HG03378 (cell line): ENCODE data around the gene TIMM29.

Experiments used
- ATAC-seq: cut with Tn5 transposase; IDR thresholded peaks from one replicate; pipeline ENCODE4 v1.9.1; 2021; ENCODE audit warnings: mild to moderate bottlenecking, moderate library complexity; ENCODE audit not compliant: unreplicated experiment

Gene TIMM29

DNA sequence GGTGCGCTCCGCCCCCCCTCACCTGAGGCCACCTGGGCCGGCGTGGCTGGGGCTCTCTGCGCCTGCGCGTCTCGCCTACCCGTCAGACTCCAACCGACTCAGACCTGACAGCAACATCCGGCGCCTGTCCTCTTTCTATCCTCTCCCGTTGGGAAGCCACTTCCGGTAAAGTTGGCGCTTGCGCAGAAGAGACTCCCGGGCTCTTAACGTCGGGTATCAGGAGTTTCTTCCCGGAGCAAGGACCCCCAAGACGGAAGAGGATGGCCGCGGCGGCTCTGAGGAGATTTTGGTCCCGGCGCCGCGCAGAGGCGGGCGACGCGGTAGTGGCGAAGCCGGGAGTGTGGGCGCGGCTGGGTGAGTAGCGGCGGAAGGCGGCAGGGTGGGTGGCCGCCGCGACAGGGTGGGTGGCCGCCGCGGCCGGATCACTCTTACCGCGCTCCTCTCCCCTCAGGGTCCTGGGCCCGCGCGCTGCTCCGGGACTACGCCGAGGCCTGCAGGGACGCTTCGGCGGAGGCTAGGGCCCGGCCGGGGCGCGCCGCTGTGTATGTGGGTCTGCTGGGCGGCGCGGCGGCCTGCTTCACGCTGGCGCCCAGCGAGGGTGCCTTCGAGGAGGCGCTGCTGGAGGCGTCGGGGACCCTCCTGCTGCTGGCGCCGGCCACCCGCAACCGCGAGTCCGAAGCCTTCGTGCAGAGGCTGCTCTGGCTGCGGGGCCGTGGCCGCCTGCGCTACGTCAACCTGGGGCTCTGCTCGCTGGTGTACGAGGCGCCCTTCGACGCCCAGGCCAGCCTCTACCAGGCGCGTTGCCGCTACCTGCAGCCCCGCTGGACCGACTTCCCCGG is at the start of gene TIMM29, which contains the start of gene YIPF2:
TIMM29 (plus strand) TSS at position 249 of the 839 bp plus-strand sequence; CDS start at position 261, 12 bp downstream.
YIPF2 (minus strand) TSS at position 77 of the 839 bp plus-strand sequence. CDS start 229 bp downstream, outside the sequence.
- peak; percentile 79 for ATAC-seq

DNA sequence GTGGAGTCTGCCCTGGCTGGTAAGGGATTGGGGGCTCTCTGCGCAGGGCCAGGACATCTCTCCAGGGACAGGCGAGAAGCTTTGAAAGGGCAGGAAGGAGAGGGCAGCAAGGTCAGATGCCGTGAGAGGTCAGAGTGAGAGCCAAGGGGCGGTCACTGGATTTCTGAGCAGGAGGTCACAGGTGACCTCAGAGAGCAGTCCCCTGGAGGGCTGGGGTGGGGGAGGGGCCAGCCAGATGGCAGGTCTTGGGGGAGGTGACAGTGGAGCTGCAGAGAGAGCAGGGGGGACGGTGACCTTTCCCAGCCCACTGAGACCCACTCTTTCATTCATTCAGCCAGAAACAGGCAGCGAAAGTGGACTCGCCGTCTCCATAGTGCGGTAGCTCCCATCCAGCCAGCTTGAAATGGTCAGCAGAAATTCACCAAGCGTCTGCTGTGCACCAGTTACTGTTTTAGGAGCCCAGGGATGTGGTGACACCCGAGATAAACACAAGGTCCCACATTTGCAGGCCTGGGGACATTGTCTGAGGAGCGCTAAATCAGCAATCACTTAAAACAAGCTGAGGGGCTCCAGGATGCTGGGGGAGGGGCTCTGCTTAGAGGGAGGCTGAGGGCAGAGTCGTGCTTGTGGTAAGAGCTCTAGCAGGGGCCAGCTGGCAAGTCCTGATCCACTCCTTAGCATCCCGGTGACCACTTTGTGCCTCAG is 47.1 kb upstream of the TIMM29 start:
- ATAC-seq = no peak

DNA sequence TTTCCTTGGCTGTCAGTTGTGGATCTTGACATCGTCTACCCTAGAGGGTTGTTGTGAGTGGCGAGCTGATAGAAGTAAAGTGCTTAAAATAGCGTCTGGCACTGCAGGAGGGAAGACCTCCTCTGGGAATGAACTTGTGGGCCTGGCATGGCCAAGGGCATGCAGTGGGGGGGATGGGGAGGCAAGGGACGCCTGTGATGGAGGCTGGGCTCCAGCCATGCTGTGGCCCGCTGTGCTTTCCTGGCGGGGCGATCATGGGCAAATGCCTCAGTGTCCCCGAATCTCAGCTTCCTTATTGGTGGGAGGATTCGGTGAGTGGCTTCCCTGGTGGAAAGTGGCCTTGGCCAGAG is 46.5 kb upstream of the TIMM29 start:
- no peak for ATAC-seq

DNA sequence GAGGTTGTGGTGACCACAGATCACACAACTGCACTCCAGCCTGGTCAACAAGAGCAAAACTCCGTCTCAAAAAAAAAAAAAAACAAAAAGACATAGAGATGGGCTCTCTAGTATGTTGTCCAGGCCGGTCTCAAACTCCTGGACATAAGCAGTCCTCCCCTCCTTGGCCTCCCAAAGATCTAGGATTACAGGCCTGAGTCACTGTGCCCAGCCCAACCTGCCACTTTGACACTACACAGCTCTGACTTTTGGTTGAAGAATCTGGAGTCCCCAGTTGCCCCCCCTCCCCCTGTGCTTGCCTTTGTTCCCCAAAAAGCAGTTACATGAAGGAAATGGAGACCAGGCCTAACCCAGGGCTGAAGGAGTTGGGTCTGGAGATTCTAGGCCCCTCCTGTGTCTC is 44.3 kb upstream of the TIMM29 start:
- no peak for ATAC-seq

DNA sequence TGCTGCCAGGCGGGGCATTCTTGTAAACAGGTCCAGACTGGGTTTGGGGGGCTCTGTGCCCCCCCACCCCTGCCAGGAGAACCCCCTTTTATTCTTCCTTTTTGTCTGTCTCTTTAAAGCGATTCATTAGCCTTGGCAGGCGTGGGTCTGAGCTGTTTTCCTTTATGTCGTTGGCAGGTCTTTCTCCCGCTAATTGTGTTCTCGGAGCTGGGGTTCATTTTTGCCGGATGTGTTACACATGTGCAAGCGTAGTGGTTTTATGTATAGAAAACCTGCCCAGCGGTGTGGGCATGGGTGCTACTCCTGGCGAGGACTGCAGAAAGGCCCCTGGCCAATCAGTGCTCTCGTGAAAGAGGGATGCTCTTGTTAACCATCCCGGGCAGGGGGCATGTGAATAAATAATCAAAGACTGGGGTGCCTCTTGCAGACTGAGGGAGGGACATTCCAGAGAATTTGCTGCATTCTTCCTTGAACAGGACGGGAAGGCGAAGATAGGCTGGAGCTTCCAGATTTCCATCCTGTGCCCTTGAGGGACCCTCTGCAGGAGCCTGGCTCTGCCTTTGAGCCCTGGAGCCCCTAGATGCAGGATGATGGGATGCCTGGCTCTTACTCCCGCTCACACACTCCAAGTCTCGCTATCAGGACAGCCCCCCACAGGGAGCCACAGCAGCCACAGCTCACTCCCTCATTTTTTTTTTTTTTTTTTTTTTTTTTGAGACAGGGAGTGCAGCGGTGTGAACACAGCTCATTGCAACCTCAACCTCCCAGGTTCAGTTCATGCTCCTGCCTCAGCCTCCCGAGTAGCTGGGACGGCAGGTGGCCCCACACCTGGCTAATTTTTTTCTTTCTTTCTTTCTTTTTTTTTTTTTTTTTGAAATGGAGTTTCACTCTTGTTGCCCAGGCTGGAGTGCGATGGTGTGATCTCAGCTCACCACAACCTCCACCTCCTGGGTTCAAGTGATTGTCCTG is 43.1 kb upstream of the TIMM29 start:
- no peak for ATAC-seq

DNA sequence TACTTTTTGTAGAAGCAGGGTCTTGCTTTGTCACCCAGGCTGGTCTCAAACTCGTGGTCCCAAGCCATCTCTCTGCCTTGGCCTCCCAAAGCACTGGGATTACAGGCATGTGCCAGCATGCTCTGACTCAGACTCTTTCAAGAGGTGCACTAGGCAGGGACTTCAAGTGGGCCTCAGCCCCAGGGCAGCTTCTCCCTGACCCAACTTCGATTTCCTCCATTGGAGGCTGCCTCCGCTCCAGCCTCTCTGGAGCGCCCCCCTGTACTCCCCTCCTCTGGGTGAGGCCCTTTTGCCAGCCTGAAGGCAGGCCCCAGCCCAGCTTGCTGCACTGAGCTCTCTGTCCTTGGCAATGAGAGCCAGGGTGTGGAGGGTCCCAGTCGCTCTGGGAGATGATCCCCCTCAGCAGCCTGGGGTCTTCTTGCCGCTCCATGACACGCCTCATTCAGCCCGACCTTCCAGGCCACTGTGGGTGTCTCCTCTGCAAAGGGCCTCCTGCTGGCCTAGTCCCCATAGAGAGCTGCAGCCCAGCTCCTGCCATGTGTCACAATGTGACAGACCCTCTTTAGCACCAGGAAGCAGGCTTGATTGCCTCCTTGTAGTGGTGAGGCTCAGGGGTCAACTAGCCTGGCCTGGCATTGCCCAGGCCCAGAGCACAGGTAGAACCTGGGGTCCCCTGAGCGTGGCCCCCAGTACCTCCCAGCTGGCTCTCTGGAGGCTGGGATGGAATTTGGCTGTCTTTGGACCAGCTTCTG is 40.8 kb upstream of the TIMM29 start:
- no peak for ATAC-seq

DNA sequence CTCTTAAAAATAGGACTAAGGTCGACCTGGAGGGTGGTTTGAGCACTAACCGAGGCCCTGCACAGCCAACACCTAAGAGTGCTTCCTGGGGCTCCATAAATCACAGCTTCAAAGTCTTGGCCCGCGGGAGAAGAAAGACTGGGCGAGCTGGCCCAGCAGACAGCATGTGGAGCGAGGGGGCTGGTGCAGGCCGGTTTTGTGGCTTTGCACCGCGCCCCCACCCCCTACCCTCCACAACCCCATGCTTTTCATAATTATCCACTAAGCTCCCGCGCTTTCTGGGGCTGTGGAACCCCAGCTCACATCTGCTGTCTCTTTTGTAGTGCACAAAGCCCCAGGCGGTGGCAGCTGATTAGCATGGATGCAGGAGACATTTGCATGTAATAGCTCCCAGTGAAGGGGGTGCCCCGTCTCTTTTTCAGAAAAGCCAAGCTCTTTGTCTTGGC is 40.2 kb upstream of the TIMM29 start:
- no peak for ATAC-seq

DNA sequence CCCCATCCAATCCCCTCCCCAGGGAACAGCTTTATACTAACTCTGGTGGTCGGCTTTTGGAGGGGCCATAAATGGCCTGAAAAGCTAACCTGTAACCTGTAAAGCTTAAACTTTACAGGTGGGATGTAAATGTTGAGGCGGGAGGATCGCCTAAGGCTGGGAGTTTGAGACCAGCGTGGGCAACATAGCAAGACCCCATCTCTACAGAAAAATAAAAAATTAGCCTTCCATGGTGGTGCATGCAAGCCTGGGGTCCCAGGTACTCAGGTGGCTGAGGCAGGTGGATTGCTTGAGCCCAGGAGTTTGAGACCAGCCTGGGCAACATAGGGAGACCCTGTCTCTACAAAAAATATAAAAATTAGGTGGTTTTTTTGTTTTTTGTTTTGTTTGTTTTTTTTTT is 38.7 kb upstream of the TIMM29 start:
- no peak for ATAC-seq

DNA sequence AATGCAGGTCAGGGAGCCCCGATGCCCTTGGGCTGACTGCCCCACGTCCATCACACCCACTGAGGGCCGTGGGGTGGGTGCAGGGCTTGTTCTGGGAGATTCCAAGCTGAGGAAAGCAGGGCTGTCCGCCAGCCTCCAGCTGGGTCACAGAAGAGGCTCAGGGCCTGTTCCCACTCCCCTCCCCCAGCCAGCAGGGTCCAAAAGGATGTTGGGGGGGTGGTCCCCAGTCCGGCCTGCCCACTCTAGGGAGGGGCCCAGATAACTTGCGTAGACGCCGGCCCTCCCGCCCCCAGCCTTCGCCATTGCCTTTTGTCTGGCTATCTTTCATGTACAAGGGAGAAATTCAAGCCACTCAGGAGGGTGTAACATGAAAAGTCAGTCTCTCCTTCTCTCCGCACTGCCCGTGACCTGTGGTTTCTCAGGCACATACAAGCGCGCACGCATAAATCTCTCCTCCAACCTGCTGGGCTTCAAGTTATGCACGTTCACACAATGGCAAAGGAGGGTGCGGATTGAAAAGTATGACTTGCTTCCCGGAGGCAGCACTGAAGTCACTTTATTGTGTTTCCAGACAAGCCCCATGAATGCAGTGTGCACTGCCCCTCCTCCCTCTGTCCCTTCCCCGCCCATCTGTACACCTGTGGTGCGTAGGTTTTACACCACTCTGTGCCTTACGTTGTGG is 37.1 kb upstream of the TIMM29 start:
- ATAC-seq = no peak

DNA sequence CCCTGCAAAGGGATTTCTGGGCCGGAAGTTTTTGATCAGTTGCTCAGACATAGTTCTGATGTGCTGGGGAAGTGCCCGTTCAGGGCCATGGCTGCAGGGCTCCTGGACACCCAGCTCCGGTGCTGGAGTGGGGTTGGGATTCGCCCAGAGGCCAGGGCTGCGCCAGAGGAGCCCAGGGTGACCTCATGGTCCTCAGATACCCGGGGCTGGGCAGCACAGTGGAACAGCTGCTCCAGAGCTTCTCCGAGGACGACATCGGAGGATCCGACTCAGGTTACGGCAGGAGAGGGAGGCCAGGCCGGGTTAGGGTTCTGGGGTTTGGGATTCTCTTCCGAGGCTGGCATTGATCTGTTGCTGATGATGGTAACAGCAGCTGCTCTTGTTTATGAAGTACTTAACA is 36.4 kb upstream of the TIMM29 start:
- no peak for ATAC-seq

DNA sequence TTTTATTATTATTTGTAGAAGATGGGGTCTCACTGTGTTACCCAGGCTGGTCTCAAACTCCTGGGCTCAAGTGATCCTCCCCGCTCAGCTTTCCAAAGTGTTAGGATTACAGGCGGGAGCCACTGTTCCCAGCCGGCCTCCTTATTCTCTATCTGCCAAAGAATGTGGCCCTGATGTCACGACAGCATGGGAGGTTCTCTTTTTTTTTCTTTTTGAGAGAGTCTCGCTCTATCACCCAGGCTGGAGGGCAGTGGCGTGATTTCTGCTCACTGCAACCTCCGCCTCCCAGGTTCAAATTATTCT is 33.7 kb upstream of the TIMM29 start:
- no peak for ATAC-seq

DNA sequence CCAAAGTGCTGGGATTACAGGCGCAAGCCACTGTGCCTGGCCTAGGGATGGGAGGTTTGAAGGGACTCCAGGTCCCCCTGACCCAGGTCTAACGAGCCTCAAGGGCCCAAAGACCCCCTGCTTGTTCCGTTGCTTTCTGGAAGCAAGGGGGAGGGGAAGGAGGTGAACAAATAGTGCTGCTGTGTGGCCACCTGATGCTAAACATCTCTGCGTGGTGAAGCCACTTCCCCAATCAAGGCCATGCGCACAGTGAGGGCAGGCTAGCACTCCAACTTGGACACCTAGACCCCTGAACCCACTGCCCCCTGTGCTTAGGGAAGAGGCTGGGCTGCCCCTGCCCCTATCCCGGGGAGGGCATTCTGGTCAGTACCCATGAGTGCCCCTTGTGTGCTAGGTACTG is 33.2 kb upstream of the TIMM29 start:
- no peak for ATAC-seq

DNA sequence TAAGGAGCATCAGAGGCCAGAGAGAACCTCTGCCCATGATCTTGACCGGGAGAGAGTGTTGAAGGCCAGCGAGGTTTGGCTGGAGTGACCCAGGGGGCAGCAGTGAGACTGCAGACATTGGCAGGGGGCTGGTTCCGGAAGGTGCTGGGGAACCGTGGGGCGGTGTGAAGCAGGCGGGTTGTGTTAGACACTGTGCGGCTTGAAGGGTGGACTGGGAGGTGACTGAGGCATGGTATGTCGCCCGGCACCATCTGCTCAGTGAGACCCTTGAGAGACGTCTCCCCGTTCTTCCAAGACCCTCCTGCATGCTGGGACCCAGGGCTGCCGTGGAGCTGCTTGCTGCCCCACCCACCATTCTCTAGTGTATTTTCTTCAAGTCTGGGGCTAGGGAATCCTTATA is 32.7 kb upstream of the TIMM29 start:
- ATAC-seq = no peak

DNA sequence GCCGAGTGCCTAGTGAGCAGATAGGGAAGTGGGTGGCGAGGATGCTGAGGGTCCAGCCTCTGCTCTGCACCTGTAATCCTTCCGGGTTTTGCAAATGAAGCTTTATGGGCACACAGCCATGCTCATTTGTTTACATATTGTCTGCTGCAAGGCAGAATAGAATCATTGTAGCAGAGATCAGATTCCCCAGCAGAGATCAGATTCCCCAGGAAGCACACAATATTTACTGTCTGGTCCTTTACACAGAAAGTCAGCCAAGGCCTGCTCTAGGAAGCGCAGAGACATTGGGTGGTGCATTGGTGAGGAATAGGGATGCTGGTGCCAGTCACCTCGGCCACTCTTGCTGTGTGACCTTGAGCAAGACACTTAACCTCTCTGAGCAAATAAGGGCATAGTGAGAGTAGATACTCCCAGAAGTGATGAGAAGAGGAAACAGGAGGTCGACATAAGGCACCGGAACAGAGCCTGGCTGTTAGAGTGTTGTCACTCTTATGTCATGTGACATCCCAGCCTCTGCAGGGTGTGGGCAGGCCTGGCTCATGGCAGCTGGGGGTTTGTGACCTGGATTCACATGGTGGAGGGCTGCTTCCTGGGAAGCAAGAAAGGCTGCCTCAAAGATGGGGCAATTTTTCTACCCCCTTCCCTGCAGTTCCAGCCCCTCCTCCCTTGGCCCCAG is 31.6 kb upstream of the TIMM29 start:
- no peak for ATAC-seq

DNA sequence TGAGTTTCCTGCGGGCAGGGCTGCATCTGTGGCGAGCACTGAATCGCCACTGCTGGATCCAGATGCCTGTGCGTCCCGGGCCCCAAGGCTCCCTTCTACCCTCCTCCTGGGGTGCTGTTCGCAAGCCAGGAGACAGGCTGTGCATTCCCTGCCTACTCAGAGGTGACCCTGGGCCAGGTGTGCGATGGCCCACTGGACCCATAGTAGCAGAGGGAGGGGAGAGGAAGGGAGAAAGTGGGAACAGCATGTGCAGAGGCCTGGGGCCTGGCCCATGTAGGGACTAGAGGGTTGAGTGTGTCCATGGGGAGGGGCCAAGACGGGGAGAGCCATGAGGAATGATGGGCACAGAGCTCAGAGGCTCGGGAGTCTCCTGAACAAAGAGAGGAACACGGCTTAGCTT is 30.0 kb upstream of the TIMM29 start:
- ATAC-seq = no peak

DNA sequence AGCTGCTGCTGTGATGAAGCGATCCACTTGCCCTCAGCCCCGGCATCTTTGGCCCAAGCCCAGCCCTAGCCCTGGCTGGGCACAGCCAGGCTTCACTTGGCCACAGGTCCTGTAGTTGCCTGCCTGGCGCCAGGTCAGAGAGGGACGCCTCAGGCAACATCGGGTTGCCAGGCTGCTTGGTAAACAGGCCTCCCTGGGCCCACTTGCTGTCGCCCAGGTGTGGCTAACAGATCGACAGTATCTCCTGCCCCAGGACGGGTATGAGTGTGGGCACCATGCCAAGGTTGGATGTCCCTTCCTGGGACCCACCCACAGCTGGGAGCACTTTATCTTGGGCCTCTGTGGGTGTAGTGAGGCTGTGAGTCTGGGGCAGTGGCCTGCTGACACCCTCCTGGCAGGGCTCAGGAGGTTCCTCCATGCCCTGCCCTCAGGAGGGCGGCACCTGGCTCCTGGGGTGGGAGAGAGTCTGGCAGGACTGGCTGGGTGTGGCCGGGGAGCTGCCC is 29.4 kb upstream of the TIMM29 start:
- no peak for ATAC-seq

DNA sequence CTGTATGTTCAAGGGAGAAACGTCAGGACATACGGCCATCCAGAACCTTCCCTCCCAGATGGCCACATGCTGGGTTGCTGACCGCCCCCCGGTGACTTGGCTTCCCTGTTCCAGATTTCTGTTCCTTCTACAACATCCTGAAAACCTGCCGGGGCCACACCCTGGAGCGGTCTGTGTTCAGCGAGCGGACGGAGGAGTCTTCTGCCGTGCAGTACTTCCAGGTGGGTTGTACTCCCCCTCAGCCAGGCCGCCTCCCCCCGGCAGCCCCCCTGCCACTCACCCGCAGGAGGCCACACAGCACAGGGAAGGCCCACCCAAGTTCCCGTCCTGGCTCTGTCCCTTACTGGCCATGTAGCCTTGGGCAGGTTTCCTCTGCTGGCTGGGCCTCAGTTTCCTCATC is 20.7 kb upstream of the TIMM29 start:
- ATAC-seq = no peak

DNA sequence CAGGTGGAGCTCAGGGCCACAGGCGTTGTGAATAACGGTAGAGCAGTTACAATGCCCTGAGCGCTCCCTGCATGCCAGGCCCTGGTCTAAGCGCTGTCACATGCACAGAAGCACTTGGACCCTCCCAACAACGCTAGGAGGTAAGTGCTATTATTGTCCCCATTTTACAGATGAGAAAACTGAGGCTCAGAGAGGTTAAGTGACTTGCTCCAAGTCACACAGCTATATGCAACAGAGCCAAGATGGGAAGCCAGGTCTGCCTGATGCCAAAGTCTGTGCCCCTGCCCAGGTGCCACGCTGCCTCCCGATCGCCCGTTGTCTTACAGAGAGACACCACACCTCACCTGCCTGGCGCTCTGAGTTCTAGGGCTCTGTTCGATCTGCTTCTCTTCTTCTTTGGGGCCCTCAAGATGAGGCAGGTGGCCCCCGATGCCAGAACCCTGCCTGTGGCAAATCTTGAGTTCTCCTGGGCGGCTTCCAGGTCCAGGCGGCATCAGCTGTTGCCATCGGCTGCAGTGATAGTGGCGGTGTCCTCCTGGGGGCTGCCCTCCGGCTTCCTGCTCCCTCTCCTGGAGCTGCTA is 20.1 kb upstream of the TIMM29 start:
- no peak for ATAC-seq
